ENCODE measurements around the gene WNT3A. TPM values are rescaled to one million over a fixed set of nuclear protein-coding genes. Genes with fewer than 3 reads are reported as not detected.

The WNT3A gene
- total and polyA plus RNA-seq, 2 experiments from 2014 or later = 0.07 to 0.65 TPM

DNA sequence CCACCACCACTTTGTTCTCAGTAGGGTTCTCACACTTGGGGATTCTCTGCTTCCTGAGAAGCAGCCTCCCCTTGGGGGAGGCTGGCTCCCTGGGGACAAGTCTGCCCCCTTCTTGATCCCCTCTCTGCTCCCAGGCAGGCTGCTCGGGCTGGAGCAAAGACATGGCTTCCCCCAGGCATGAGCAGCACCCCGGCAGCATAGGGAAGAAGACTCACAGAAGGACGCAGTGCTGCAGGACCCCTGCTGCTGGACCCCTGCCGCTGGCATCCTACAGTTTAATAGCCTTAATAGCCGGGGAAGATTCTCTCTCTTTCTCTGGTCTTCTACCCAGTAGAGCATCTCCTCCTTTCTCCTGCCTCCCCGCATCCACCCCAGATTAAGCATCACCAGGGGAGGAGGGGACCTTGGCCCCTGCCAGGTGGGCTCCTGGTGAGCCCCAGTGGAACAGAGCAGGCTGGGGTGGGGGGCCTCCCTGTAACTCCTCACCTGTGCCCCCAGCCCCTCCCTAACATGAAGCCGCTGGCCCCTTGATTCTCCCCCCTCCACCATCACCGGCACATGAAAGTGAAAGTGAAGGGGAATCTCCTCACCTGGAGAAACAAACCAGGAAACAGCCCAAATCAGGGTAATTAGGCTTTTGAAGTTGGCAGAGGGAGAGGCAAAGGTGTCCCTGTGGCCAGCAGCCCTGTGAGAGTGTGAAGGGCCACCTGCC, 2.5 kb downstream of the WNT3A start:
- Histone ChIP-seq H3K36me3 (ENCODE audit: insufficient read depth) (no peaks in the 10 kb centered on the region), H3K27ac (ENCODE audit: low read depth) (no peak overlapping the region), H3F3A (replicated peaks; ENCODE audit: low read depth) (0 out of 2 replicates have a peak, but pooled peaks cover 4% of the 10 kb centered on the region), H4K20me1 (replicated peaks; ENCODE audit: insufficient read depth) (no peaks in the 10 kb centered on the region), H3K4me1 (ENCODE audit: insufficient read depth) (peaks cover 27% of the 10 kb centered on the region), H3K4me3 (peak overlapping the region; percentile 56), H3K79me2 (replicated peaks; ENCODE audit: insufficient read depth) (no peaks in the 10 kb centered on the region), H3K9me2 (ENCODE audit: insufficient read depth) (no peaks in the 10 kb centered on the region), H3K4me2 (peak overlapping the region; percentile 80; the same call in 1 of the 2 replicates), H2AFZ (no peak overlapping the region), H3K27me3 (ENCODE audit: insufficient read depth) (peaks cover 93% of the 10 kb centered on the region)
- DNase-seq (ENCODE audit: low spot score) (no peak), ATAC-seq (no peak)
- H3K4me1 Mint-ChIP-seq = peaks cover 31% of the 10 kb centered on the region
- no peaks in the 10 kb centered on the region for H3K36me3 Mint-ChIP-seq (ENCODE audit: low read depth)
- no peak overlapping the region for H3K27ac Mint-ChIP-seq
- H3K9me3 Mint-ChIP-seq = peaks cover 3% of the 10 kb centered on the region; the same call in 2 of the 3 replicates
- peaks cover 85% of the 10 kb centered on the region for H3K27me3 Mint-ChIP-seq (ENCODE audit: insufficient read depth, low read depth, poor library complexity)
- H3K4me3 Mint-ChIP-seq = no peak overlapping the region; the same call in 2 of the 3 replicates
- peak; percentile 57 for TF ChIP-seq EZH2 (IDR thresholded peaks at IDR 0.05; ENCODE audit: low read depth, unreplicated experiment)
- TF ChIP-seq, protein P1, sequence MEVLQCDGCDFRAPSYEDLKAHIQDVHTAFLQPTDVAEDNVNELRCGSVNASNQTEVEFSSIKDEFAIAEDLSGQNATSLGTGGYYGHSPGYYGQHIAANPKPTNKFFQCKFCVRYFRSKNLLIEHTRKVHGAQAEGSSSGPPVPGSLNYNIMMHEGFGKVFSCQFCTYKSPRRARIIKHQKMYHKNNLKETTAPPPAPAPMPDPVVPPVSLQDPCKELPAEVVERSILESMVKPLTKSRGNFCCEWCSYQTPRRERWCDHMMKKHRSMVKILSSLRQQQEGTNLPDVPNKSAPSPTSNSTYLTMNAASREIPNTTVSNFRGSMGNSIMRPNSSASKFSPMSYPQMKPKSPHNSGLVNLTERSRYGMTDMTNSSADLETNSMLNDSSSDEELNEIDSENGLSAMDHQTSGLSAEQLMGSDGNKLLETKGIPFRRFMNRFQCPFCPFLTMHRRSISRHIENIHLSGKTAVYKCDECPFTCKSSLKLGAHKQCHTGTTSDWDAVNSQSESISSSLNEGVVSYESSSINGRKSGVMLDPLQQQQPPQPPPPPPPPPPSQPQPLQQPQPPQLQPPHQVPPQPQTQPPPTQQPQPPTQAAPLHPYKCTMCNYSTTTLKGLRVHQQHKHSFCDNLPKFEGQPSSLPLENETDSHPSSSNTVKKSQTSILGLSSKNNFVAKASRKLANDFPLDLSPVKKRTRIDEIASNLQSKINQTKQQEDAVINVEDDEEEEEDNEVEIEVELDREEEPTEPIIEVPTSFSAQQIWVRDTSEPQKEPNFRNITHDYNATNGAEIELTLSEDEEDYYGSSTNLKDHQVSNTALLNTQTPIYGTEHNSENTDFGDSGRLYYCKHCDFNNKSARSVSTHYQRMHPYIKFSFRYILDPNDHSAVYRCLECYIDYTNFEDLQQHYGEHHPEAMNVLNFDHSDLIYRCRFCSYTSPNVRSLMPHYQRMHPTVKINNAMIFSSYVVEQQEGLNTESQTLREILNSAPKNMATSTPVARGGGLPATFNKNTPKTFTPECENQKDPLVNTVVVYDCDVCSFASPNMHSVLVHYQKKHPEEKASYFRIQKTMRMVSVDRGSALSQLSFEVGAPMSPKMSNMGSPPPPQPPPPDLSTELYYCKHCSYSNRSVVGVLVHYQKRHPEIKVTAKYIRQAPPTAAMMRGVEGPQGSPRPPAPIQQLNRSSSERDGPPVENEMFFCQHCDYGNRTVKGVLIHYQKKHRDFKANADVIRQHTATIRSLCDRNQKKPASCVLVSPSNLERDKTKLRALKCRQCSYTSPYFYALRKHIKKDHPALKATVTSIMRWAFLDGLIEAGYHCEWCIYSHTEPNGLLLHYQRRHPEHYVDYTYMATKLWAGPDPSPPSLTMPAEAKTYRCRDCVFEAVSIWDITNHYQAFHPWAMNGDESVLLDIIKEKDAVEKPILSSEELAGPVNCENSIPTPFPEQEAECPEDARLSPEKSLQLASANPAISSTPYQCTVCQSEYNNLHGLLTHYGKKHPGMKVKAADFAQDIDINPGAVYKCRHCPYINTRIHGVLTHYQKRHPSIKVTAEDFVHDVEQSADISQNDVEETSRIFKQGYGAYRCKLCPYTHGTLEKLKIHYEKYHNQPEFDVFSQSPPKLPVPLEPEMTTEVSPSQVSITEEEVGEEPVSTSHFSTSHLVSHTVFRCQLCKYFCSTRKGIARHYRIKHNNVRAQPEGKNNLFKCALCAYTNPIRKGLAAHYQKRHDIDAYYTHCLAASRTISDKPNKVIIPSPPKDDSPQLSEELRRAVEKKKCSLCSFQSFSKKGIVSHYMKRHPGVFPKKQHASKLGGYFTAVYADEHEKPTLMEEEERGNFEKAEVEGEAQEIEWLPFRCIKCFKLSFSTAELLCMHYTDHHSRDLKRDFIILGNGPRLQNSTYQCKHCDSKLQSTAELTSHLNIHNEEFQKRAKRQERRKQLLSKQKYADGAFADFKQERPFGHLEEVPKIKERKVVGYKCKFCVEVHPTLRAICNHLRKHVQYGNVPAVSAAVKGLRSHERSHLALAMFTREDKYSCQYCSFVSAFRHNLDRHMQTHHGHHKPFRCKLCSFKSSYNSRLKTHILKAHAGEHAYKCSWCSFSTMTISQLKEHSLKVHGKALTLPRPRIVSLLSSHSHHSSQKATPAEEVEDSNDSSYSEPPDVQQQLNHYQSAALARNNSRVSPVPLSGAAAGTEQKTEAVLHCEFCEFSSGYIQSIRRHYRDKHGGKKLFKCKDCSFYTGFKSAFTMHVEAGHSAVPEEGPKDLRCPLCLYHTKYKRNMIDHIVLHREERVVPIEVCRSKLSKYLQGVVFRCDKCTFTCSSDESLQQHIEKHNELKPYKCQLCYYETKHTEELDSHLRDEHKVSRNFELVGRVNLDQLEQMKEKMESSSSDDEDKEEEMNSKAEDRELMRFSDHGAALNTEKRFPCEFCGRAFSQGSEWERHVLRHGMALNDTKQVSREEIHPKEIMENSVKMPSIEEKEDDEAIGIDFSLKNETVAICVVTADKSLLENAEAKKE (CRISPR knock-in tag; IDR thresholded peaks at IDR 0.05) = no peak

All from GM23338 (cell line).